Activated T-cell treated with anti-CD3 and anti-CD28 coated beads, Interleukin-2, amount 50 U/mL, for 72 hours (primary cell): ENCODE measurements around the gene GRAMD1B. TPM values are rescaled to one million over a fixed set of nuclear protein-coding genes. Genes with fewer than 3 reads are reported as not detected.

Source experiments
- ATAC-seq, 2 donors: fragments of 150-1000 bp; cut with Tn5 transposase; replicated peaks in 1 of 2; 2 replicates each; pipeline ENCODE4 v1.10.0; 2021; ENCODE audit warnings: moderate library complexity in 2 of 2, mild to moderate bottlenecking in 1 of 2
- DNase-seq, 2 donors: peaks; one replicate each; pipeline ENCODE4 v3.0.0; 2021 to 2022; ENCODE audit warnings: mixed read lengths in 1 of 2
- H3K27ac Mint-ChIP-seq: one replicate; pipeline ENCODE4 v1.8.0; 2022; ENCODE audit warnings: mild to moderate bottlenecking, moderate library complexity, mixed read lengths
- H3K27me3 Mint-ChIP-seq: one replicate; pipeline ENCODE4 v1.8.0; 2022; ENCODE audit warnings: low read depth, mixed read lengths
- H3K36me3 Mint-ChIP-seq, 2 donors: one replicate each; pipeline ENCODE4 v1.8.0; 2022; ENCODE audit warnings: mixed read lengths in 2 of 2, mild to moderate bottlenecking in 1 of 2; ENCODE audit not compliant: insufficient read depth in 2 of 2
- H3K4me1 Mint-ChIP-seq: one replicate; pipeline ENCODE4 v1.8.0; 2022; ENCODE audit warnings: low read depth, mixed read lengths
- H3K4me3 Mint-ChIP-seq, 2 donors: one replicate each; pipeline ENCODE4 v1.8.0; 2022; ENCODE audit warnings: mild to moderate bottlenecking in 2 of 2, mixed read lengths in 2 of 2, moderate library complexity in 2 of 2
- H3K9me3 Mint-ChIP-seq, 2 donors: one replicate each; pipeline ENCODE4 v1.8.0; 2022; ENCODE audit warnings: mixed read lengths in 2 of 2
- total RNA-seq, 2 donors: library from RNA; stranded (reverse); gene quantifications; one replicate each; pipeline ENCODE4 v1.2.3, GENCODE V29; 2022

GRAMD1B gene
- total RNA-seq, 2 donors from 2014 or later = 64.0 to 107 TPM

- Mint-ChIP-seq H3K4me1 (peaks cover 55% of the 10 kb centered on the region), H3K4me3 (no peak overlapping the region), H3K27me3 (no peaks in the 10 kb centered on the region), H3K36me3 (peaks cover 9 to 21% of the 10 kb centered on the region in 2 donors), H3K27ac (peak overlapping the region; percentile 42), H3K9me3 (no peaks in the 10 kb centered on the region)
- ATAC-seq (no peak), DNase-seq (no peak)
These were observed 47.3 kb downstream of the GRAMD1B start for GRCh38 chr11:123477205-123477907.

DNA sequence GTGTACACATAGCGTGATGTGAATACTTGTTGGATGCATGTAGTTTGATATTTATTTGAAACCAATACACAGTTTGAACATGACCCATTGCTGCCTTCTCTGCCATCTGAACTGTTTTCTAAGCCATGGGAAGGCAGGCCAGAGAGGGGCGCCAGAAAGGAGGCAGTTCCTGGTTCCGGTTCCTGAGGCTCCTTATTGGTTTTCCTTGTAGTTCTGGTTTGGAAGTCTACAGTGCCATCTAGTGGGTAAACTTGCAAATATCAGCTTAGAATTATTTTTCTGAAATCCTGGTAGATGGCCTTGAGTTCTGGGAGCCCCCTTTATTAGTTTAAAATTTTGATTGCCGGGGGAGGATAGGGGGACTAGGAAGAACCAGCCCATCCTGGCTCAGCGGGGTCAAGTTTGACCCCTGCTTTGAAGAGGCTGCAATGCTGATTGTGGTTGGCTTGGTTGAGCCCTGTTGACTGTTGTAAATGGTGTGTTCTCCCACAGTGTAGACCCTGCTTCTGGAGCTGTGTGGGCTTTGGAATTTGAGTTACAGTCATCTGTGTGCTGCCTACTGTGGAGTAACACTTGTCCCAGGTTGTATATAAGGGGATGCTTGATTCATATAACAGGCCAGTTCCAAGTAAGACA is 48.4 kb downstream of the GRAMD1B start:
- no peaks in the 10 kb centered on the region for H3K27me3 Mint-ChIP-seq
- H3K36me3 Mint-ChIP-seq = peaks cover 12 to 21% of the 10 kb centered on the region in 2 donors
- peak overlapping the region; percentile 12 to 34 for H3K4me3 Mint-ChIP-seq
- ATAC-seq = peak; percentile 20 to 50
- no peaks in the 10 kb centered on the region for H3K9me3 Mint-ChIP-seq
- peaks cover 66% of the 10 kb centered on the region for H3K4me1 Mint-ChIP-seq
- DNase-seq = peak in 1 of 2 donors; percentile 34
- H3K27ac Mint-ChIP-seq = peak overlapping the region; percentile 94

DNA sequence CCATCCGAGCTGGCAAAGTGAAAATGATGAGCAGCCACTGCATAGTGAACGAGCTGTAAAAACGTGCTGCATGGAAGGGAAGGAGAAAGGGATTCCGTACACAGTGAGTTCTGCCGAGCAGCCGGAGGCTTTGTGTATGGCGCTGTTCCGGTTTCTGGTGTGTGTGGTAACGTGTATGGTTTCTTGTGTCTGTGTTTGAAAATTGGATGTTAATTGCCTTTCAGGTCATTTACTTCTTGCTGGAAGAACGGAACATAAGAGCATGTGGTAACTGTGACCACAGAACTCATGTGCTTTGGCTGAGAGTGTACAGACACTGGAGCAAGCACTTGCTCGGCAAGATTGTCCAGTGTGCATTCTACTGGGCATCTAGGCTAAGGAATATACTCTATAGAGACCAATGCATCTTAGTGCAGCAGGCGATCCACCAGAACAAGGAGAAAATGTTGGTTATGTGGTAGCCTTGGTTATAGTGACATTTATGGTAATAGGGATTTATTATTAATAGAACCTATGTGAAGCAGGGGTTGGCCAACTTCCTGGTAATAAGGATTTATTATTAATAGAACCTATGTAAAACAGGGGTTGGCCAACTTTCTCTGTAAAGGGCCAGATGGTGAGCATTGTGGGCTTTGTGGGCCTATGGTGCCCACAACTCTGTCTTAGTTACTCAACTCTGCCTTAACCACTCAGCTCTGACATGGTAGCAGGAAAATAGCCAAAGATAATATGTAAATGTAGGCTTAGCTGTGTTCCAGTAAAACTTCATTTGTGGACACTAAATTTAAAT is 49.2 kb downstream of the GRAMD1B start:
- no peaks in the 10 kb centered on the region for H3K9me3 Mint-ChIP-seq
- H3K36me3 Mint-ChIP-seq = peaks cover 9 to 18% of the 10 kb centered on the region in 2 donors
- peak overlapping the region; percentile 9 for H3K27ac Mint-ChIP-seq
- peak; percentile 74 to 78 for ATAC-seq
- H3K4me1 Mint-ChIP-seq = peaks cover 74% of the 10 kb centered on the region
- H3K27me3 Mint-ChIP-seq = no peaks in the 10 kb centered on the region
- DNase-seq = peak in 1 of 2 donors; percentile 23
- H3K4me3 Mint-ChIP-seq = peak overlapping the region; percentile 34 to 43

- H3K4me1 Mint-ChIP-seq = peaks cover 81% of the 10 kb centered on the region
- no peaks in the 10 kb centered on the region for H3K9me3 Mint-ChIP-seq
- peak overlapping the region; percentile 14 to 53 for H3K4me3 Mint-ChIP-seq
- H3K36me3 Mint-ChIP-seq = peaks cover 9 to 18% of the 10 kb centered on the region in 2 donors
- ATAC-seq (peak in 1 of 2 donors; percentile 33), DNase-seq (no peak)
- no peak overlapping the region for H3K27ac Mint-ChIP-seq
- H3K27me3 Mint-ChIP-seq = no peaks in the 10 kb centered on the region
These were observed 50.3 kb downstream of the GRAMD1B start for GRCh38 chr11:123480290-123480815.

DNA sequence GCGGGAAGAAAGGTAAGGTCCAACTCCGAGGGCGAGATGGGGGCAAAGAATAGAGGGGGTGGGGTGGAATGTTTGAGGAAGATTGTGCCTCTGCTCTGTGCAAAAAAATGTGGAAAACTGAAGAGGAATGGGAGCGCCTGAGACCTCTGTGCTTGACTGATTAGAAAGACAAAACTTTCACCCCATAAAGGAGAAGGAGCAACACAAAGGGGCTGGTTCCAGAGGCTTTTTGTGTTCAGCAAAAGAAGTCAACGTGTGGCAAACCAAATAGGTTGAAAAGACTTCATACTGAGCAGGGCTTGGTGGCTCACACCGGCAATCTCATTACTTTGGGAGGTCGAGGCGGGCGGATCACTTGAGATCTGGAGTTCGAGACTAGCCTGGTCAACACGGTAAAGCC is 50.8 kb downstream of the GRAMD1B start:
- H3K27ac Mint-ChIP-seq = no peak overlapping the region
- peaks cover 81% of the 10 kb centered on the region for H3K4me1 Mint-ChIP-seq
- H3K4me3 Mint-ChIP-seq = peak overlapping the region; percentile 14 to 53
- peaks cover 9 to 18% of the 10 kb centered on the region in 2 donors for H3K36me3 Mint-ChIP-seq
- ATAC-seq (no peak), DNase-seq (no peak)
- H3K27me3 Mint-ChIP-seq = no peaks in the 10 kb centered on the region
- H3K9me3 Mint-ChIP-seq = no peaks in the 10 kb centered on the region

DNA sequence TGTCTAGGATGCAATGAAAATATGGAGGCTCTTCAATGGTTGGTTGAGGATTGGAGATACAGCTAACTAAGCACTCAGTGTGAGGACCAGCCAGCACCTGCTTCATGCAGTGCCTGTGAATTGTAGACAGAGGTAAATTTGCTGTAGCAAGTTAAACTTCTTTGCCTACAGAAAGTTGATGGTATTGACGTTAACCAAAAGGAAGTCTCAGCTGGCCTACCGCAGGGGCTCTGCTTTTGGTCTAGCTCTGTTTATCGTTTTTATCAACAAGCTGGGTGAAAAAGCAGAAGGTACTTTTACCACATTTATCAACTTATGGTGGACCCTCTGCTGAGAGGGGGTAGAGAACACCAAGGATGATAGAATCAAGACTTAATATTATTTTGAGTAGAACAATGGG is 51.6 kb downstream of the GRAMD1B start:
- peak overlapping the region; percentile 1 to 20 for H3K4me3 Mint-ChIP-seq
- no peak overlapping the region for H3K27ac Mint-ChIP-seq
- H3K4me1 Mint-ChIP-seq = peaks cover 80% of the 10 kb centered on the region
- peaks cover 9 to 18% of the 10 kb centered on the region in 2 donors for H3K36me3 Mint-ChIP-seq
- ATAC-seq = no peak
- H3K9me3 Mint-ChIP-seq = no peaks in the 10 kb centered on the region
- no peak for DNase-seq
- no peaks in the 10 kb centered on the region for H3K27me3 Mint-ChIP-seq

- H3K36me3 Mint-ChIP-seq = peaks cover 9 to 18% of the 10 kb centered on the region in 2 donors
- ATAC-seq (no peak), DNase-seq (no peak)
- H3K4me1 Mint-ChIP-seq = peaks cover 76% of the 10 kb centered on the region
- no peaks in the 10 kb centered on the region for H3K9me3 Mint-ChIP-seq
- no peak overlapping the region for H3K4me3 Mint-ChIP-seq
- H3K27me3 Mint-ChIP-seq = no peaks in the 10 kb centered on the region
- H3K27ac Mint-ChIP-seq = no peak overlapping the region
These were observed 52.1 kb downstream of the GRAMD1B start for GRCh38 chr11:123482218-123482617.

- Mint-ChIP-seq H3K36me3 (peaks cover 9 to 16% of the 10 kb centered on the region in 2 donors), H3K4me3 (no peak overlapping the region)
- peak; percentile 36 to 48 for ATAC-seq
These were observed 53.0 kb downstream of the GRAMD1B start for GRCh38 chr11:123483058-123483457.

DNA sequence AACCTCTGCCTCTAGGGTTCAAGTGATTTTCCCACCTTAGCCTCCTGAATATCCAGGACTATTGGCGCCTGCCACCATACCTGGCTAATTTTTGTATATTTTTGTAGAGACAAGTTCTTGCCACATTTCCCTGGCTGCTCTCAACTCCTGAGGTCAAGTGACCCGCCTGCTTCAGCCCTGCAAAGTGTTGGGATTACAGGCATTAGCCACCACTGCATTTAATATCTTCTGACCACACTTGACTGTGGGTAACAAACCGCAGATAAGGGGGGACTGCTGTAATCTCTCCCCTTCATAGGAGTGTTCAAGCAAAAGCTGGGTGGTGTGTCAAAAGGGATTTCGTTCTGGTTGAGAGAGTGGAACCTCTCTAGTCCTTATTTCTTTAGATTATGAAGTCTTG is 53.4 kb downstream of the GRAMD1B start:
- no peak overlapping the region for H3K4me3 Mint-ChIP-seq
- H3K4me1 Mint-ChIP-seq = peaks cover 65% of the 10 kb centered on the region
- no peaks in the 10 kb centered on the region for H3K27me3 Mint-ChIP-seq
- peaks cover 9 to 13% of the 10 kb centered on the region in 2 donors for H3K36me3 Mint-ChIP-seq
- no peak for DNase-seq
- ATAC-seq = no peak
- H3K9me3 Mint-ChIP-seq = no peaks in the 10 kb centered on the region
- H3K27ac Mint-ChIP-seq = no peak overlapping the region

More at GRCh38 chr11:123483058-123483457, 53.0 kb downstream of the GRAMD1B start:
- Mint-ChIP-seq H3K27ac (no peak overlapping the region), H3K27me3 (no peaks in the 10 kb centered on the region), H3K9me3 (no peaks in the 10 kb centered on the region), H3K4me1 (peaks cover 69% of the 10 kb centered on the region)
- peak in 1 of 2 donors; percentile 20 for DNase-seq

GRCh38 chr11:123484448-123484847 is 54.4 kb downstream of the GRAMD1B start:
- Mint-ChIP-seq H3K4me1 (peaks cover 55% of the 10 kb centered on the region), H3K27ac (no peak overlapping the region), H3K27me3 (no peaks in the 10 kb centered on the region), H3K36me3 (peaks cover 9 to 12% of the 10 kb centered on the region in 2 donors), H3K4me3 (no peak overlapping the region), H3K9me3 (no peaks in the 10 kb centered on the region)
- no peak for DNase-seq
- ATAC-seq = no peak

DNA sequence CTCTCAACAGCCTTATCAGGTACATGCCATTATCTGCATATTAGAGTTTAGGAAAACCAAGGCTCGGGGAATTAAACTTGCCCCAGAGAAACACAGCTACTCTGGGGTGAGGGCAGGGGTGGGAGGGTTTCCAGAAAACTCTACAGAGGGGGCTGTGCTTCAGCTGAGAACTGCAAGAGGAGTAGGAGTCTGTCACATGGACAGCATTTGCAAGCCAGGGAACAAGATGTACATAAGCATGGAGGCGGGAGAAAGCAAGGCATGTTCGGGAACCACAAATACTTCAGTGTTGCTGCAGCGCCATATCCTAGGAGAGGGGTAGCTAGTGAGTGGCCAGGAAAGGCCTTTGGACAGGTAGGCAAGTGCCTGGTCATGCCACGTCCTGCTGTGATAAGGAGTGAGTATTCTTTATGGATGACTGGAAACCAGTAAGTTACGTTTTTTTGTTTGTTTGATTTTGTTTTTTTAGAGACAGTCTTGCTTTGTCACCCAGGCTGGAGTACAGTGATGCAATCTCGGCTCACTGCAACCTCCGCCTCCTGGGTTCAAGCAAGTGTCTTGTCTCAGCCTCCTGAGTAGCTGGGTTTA is 57.2 kb downstream of the GRAMD1B start:
- Mint-ChIP-seq H3K36me3 (peaks cover 0 to 3% of the 10 kb centered on the region in 2 donors), H3K4me1 (peaks cover 28% of the 10 kb centered on the region), H3K27me3 (no peaks in the 10 kb centered on the region), H3K4me3 (no peak overlapping the region), H3K9me3 (no peaks in the 10 kb centered on the region), H3K27ac (no peak overlapping the region)
- ATAC-seq (no peak), DNase-seq (no peak)

GRCh38 chr11:123490527-123490926 is 60.5 kb downstream of the GRAMD1B start:
- DNase-seq (no peak), ATAC-seq (no peak)
- Mint-ChIP-seq H3K27me3 (no peaks in the 10 kb centered on the region), H3K9me3 (no peaks in the 10 kb centered on the region), H3K36me3 (no peaks in the 10 kb centered on the region), H3K27ac (no peak overlapping the region), H3K4me1 (peaks cover 5% of the 10 kb centered on the region), H3K4me3 (no peak overlapping the region)
